Activated CD4-positive, alpha-beta memory T cell treated with anti-CD3 and anti-CD28 coated beads, Interleukin-2, amount 10 ng/mL, durations not matched to agents 7 days and 5 days (primary cell): ENCODE measurements around the gene OR52W1. TPM values are rescaled to one million over a fixed set of nuclear protein-coding genes. Genes with fewer than 3 reads are reported as not detected.
"Not testable (repeated sequence)": the region's sequence is repeated elsewhere in the genome, so short reads cannot be mapped to it uniquely, and the experiment has no call there.

Experiments
- CTCF ChIA-PET: fragments of 350-600 bp; sonication (Branson Sonifier 250); formaldehyde crosslinking; loops from one replicate; lab custom pipeline; 2021; ENCODE audit warnings: antibody characterized with exemption, inconsistent platforms; lab: Charles Lee
- POLR2A ChIA-PET: fragments of 350-600 bp; sonication (Branson Sonifier 250); formaldehyde crosslinking; loops from one replicate; lab custom pipeline; 2021; ENCODE audit warnings: antibody characterized with exemption; lab: Charles Lee
- DNase-seq: peaks from one replicate; pipeline ENCODE4 v3.0.0-alpha.2; 2020
- H3K27ac Mint-ChIP-seq: one replicate; pipeline ENCODE4 v1.8.0; 2021; ENCODE audit warnings: mild to moderate bottlenecking, mixed read lengths
- H3K27me3 Mint-ChIP-seq: one replicate; pipeline ENCODE4 v1.8.0; 2021; ENCODE audit warnings: mixed read lengths
- H3K36me3 Mint-ChIP-seq: one replicate; pipeline ENCODE4 v1.8.0; 2021; ENCODE audit warnings: low read depth, mixed read lengths
- H3K4me1 Mint-ChIP-seq: one replicate; pipeline ENCODE4 v1.8.0; 2021; ENCODE audit warnings: mixed read lengths
- H3K4me3 Mint-ChIP-seq: one replicate; pipeline ENCODE4 v1.8.0; 2021; ENCODE audit warnings: mild to moderate bottlenecking, mixed read lengths
- H3K9me3 Mint-ChIP-seq: one replicate; pipeline ENCODE4 v1.8.0; 2021; ENCODE audit warnings: mixed read lengths
- total RNA-seq, 2 experiments: library from RNA; stranded (reverse); gene quantifications; one replicate each; pipeline ENCODE4 v1.2.3, GENCODE V29; 2021

OR52W1 gene
- total RNA-seq, 2 experiments from 2014 or later: not detected

DNA sequence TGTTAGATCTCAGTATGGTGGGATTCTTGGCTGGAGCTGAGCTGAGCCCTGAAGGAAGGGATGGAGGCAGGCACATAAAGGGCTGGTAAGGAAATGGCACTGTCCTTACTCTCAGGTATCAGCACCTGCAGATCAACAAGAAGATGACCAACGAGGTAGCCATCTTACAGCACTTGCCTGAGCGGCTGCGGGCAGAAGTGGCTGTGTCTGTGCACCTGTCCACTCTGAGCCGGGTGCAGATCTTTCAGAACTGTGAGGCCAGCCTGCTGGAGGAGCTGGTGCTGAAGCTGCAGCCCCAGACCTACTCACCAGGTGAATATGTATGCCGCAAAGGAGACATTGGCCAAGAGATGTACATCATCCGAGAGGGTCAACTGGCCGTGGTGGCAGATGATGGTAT, 42.3 kb downstream of the OR52W1 start:
- CTCF ChIA-PET: interaction anchor here (1.7 kb wide), 1 partner anchor 10 kb away, joined by 10 read pairs; no protein-coding TSS in a partner anchor
- Mint-ChIP-seq H3K4me3 (no peak overlapping the region), H3K36me3 (no peaks in the 10 kb centered on the region), H3K27ac (no peak overlapping the region), H3K4me1 (no peaks in the 10 kb centered on the region), H3K27me3 (peaks cover 6% of the 10 kb centered on the region), H3K9me3 (no peaks in the 10 kb centered on the region)
- POLR2A ChIA-PET: no interaction called here
- no peak for DNase-seq

- CTCF ChIA-PET: interaction anchor here (1.5 kb wide), 1 partner anchor 134 kb away, joined by 3 read pairs; no protein-coding TSS in a partner anchor
- H3K27ac Mint-ChIP-seq: no peak overlapping the region
- no peaks in the 10 kb centered on the region for H3K36me3 Mint-ChIP-seq
- H3K4me1 Mint-ChIP-seq: no peaks in the 10 kb centered on the region
- POLR2A ChIA-PET: no interaction called here
- no peak for DNase-seq
- no peak overlapping the region for H3K4me3 Mint-ChIP-seq
- peaks cover 10% of the 10 kb centered on the region for H3K27me3 Mint-ChIP-seq
- H3K9me3 Mint-ChIP-seq: no peaks in the 10 kb centered on the region
These were observed 46.5 kb downstream of the OR52W1 start for GRCh38 chr11:6245536-6245935.

- ChIA-PET POLR2A (no interaction called here), CTCF (interaction anchor here (5.0 kb wide), 1 partner anchor 114 kb away, joined by 64 read pairs; no protein-coding TSS in a partner anchor)
- Mint-ChIP-seq H3K36me3 (no peaks in the 10 kb centered on the region), H3K4me3 (no peak overlapping the region), H3K27ac (no peak overlapping the region), H3K27me3 (peaks cover 10% of the 10 kb centered on the region), H3K4me1 (no peaks in the 10 kb centered on the region), H3K9me3 (no peaks in the 10 kb centered on the region)
- DNase-seq: no peak
These were observed 49.2 kb downstream of the OR52W1 start for GRCh38 chr11:6248248-6248647.

- H3K4me3 Mint-ChIP-seq, H3K27me3 Mint-ChIP-seq, H3K4me1 Mint-ChIP-seq, DNase-seq, POLR2A ChIA-PET, H3K9me3 Mint-ChIP-seq, H3K27ac Mint-ChIP-seq, H3K36me3 Mint-ChIP-seq: not testable (repeated sequence)
- CTCF ChIA-PET: interaction anchor here (4.7 to 6.7 kb wide), 3 partner anchors 11 to 113 kb away, joined by 23 to 117 read pairs (median 64); partner anchors contain the start of gene CNGA4
These were observed 49.9 kb downstream of the OR52W1 start for GRCh38 chr11:6248897-6249296.

Other genes with a start within 250 kb of the OR52W1 start
- not detected for gene OR56A5, start 230.7 kb upstream of the OR52W1 start, total RNA-seq
- gene OR52L1, start 212.2 kb upstream of the OR52W1 start, total RNA-seq: not detected
- gene OR56A4, start 192.3 kb upstream of the OR52W1 start, total RNA-seq: under 1 TPM in 1 of 2 experiments, not detected in 1; 0.05 TPM
- gene OR56A1, start 168.5 kb upstream of the OR52W1 start, total RNA-seq: not detected
- gene OR56B4, start 91.5 kb upstream of the OR52W1 start, total RNA-seq: not detected
- gene OR52B2, start 28.9 kb upstream of the OR52W1 start, total RNA-seq: not detected
- gene C11orf42, start 6.3 kb downstream of the OR52W1 start, total RNA-seq: not detected
- 10 to 100 TPM; 19.1 to 19.2 TPM for gene FHIP1B, start 35.4 kb downstream of the OR52W1 start, total RNA-seq
- under 1 TPM; 0.20 to 0.30 TPM for gene CNGA4, start 39.9 kb downstream of the OR52W1 start, total RNA-seq
- gene CCKBR, start 60.6 kb downstream of the OR52W1 start, total RNA-seq: not detected
- gene CAVIN3, start 121.3 kb downstream of the OR52W1 start, total RNA-seq: 10 to 100 TPM; 12.1 to 13.2 TPM
- gene SMPD1, start 191.2 kb downstream of the OR52W1 start, total RNA-seq: 10 to 100 TPM; 55.1 to 58.5 TPM
- 10 to 100 TPM; 56.0 to 57.6 TPM for gene APBB1, start 219.9 kb downstream of the OR52W1 start, total RNA-seq
- gene HPX, start 241.8 kb downstream of the OR52W1 start, total RNA-seq: under 1 TPM in 1 of 2 experiments, not detected in 1; 0.18 TPM